Frontal cortex (tissue), 4 donors: Measurements from ENCODE around the gene GSX1. TPM values are rescaled to one million over a fixed set of nuclear protein-coding genes. Genes with fewer than 3 reads are reported as not detected.
"Not testable (repeated sequence)": the region's sequence is repeated elsewhere in the genome, so short reads cannot be mapped to it uniquely, and the experiment has no call there.

Experiments
- DNase-seq, 2 donors: peaks; one replicate each; pipeline ENCODE4 v3.0.0; 2012; ENCODE audit warnings: low spot score in 2 of 2
- FAIRE-seq: peaks from 2 replicates; lab custom pipeline; 2012; peaks lifted over from hg19 to GRCh38; lab: Jason Lieb, UNC
- total RNA-seq: library from RNA; depleted of rRNA; stranded (reverse); fragments of >200 nt; gene quantifications from one replicate; pipeline ENCODE4 v1.2.3, GENCODE V29; 2014
- donor health status: control.
- donor health status: control.
- donor health status: control.

The GSX1 gene
- total RNA-seq, 1 donor from 2014 or later, result 0.41 TPM

DNA sequence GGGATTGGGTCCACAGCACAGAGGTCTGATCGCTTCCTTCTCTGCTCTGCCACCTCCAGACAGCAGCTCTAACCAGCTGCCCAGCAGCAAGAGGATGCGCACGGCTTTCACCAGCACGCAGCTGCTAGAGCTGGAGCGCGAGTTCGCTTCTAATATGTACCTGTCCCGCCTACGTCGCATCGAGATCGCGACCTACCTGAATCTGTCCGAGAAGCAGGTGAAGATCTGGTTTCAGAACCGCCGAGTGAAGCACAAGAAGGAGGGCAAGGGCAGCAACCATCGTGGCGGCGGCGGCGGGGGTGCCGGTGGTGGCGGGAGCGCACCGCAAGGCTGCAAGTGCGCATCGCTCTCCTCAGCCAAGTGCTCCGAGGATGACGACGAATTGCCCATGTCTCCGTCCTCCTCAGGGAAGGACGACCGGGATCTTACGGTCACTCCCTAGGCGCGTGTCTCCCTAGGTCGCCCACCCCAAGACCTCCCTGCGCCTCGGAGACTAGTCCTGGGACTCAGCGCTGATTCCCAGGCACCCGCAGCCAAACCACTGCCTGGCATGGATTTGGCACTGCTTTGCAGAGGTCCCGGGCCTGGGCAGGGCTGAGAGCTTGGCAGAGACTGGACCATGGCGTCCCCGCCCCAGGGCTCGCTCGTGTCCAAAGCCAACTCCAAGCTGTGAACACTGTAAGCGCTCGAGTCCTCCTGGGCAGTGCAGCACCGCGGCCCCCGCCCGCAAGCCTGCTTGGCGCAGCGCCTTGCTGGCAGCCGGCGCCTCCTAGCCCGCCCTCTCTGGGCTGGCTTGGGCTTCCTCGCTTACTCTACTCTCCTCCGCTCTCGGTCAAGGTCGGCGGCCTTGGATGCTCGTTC lies 1.5 kb downstream of the GSX1 start:
- DNase-seq (no peak), FAIRE-seq (no peak)

DNA sequence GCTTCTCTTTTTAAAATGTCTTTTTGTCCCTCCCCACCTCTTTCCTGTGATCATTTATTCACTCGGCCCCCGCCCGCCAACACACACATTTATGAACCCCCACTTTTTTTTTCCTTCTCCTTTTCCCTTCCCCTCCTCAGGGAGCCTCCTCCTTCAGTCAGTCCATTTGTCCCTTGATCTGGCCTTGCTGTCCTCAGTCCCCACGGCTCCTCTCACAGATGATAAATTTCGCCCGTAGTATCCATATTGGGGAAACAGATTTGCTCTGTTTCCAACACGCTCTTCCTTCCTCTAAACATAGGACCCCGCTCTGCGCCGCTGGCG lies 2.0 kb downstream of the GSX1 start:
- DNase-seq (no peak), FAIRE-seq (no peak)

DNA sequence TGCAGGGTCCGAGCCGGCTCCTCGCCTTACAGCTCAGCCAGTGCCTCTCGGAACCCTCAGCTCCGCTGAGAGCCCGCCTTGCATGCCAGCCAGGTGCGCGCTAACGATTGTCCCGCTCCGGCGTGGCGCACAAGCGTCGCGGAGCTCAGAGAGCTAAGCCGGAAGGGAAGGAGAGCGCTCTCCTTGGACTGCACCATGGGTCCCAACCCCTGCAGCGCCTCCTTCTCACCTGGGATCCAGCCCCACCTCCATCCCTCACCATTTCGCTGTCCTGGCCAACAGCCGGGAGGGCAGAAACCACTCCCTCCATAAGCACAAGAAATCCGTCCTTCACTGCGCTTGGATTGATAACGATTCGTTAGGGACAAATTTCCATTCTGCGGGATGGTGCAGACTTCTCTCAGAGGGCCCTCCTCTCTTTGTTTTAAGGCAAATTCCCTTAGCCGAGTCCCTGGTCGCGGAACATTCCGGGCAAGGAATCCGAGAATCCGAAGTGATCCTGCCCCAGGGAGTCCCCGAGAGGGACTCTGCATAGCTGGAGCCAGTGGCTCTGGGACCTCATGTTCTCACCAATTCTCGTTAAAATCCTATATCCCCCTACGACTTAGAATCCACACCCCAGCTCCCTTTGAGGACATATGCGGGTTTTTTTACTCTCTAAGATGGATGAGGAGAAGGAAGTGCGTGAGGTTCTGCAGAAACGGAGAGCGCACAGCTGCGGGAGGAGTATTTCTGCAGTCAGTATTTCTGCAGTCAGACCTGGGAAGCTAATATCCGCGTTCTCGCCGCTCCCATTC lies 2.8 kb downstream of the GSX1 start:
- no peak for DNase-seq
- no peak for FAIRE-seq

DNA sequence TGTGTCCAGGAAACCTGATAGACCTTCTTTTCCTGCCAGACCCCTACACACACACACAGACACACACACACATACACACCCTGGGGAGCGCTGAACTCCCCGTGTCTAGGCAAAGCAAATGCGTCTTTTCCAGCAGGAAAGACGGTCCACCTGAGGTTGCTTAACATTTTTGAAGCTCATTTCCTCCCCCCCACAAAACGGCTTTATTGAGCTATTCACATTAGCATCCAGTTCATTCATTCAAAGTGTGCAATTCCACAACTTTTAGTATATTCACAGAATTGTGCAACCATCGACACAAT lies 3.4 kb downstream of the GSX1 start:
- DNase-seq (no peak), FAIRE-seq (no peak)

DNA sequence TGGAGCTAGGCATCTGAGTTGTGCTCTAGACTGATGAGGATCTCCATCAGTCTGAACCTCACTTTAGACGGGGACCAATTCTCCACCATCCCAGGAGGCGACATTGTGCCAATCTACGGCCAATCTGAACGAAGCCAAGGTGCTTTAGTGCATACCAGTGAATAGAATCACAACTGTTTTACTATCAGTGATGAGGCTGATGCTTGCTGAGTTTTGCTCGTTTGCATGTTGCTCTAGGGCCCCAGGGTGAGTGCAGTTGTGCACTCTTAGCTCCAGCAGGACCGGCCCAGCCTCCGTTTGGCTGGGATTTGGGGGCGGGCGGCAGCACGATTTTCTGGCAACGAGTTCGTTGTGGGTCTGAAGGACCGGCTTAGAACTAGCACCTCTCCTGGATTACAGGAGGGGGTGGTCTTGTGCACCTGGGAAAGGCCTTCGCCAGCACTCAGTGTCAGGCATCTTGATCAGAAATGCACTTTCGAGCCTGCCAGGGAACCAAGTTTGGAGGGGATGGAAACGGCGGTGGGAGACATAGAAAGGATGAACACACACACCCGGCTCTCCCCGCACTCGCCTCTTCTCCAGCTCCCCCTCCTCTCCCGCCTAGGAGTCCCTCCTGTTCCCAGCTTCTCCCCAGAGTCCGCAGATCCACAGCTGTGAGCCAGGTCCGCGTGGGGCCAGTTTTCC lies 4.4 kb downstream of the GSX1 start:
- DNase-seq, result no peak
- FAIRE-seq, result no peak

DNA sequence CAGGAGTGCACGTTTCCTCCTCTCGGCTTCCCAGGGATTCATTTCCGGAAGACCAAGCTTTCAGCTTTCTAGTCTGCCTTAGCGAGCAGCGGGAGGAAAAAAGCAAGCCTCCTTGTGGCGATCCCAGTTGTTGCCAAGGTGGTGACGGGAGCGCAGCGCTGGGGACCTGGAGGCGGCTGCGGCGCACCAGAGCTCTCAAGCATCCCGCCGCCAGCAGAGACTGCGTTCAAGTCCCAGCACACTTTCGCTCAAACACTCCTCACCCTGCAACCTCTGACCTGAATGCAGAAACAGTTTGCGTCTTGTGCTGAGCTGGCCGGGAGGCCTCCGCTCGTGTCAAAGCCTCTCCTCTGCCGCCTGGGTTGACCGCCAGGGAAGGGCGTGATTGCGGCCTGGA lies 4.9 kb downstream of the GSX1 start:
- FAIRE-seq (no peak), DNase-seq (no peak)

DNA sequence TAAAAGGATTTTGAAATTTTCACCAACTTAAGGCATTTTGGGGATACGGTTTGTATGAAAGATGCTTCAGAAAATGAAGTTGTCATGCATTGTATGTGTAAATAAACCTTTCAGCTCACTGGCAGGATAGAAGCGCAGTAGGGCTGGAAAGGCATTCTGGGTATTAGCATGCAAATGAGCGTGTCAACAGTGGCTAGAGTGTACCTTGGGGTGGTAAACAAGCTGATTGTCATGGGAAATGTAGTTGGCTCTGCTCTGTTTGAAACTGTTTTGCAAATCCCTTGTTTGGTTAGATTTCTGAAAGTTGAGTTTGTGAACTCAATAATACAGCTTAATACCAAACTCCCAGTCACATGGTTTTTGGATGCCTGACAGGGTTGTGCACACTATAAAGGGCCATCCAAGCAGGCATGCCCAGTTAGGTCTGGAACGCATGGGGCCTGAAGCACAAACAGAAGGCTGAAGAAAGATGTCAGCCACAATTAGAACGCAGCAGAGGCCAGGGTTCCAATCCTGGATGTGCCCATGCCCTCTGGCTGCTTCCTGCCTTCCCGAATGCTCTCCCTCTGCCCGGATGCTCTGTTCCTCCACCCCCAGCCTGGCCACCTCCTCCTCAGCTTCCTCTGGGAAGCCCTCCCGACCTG lies 14.6 kb downstream of the GSX1 start:
- no peak for DNase-seq
- no peak for FAIRE-seq

DNA sequence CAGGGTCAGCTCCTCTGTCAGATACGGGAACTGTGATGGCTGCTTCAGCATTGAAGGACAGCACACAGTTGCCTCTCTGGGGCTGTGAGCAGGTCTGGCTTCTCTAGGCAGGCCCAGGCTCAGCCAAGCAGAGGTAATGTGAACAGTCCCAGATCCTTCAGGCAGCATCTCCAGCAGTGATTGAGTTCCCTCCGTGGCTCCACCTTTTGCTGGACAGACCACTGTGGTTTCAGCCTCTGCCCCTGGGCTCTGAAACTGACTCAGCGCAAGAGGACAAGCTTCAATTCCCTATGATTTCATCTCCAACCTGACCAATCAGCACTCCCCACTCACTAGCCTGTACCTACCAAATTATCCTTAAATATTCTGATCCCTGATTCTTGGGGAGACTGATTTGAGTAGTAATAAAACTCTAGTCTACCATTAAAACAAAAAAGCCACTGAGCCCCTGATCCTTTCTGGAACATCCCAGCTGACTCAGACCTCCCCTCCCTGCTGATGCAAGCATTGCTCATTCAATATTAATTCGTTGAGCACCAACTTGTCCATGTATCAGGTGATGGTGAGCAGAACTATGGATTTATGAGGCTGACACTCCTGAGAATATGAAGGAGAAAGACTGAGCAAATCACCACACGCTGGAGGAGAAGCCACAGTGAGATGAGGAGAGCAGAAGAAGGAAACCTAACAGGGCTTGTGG lies 16.7 kb downstream of the GSX1 start:
- DNase-seq (no peak), FAIRE-seq (no peak)

DNA sequence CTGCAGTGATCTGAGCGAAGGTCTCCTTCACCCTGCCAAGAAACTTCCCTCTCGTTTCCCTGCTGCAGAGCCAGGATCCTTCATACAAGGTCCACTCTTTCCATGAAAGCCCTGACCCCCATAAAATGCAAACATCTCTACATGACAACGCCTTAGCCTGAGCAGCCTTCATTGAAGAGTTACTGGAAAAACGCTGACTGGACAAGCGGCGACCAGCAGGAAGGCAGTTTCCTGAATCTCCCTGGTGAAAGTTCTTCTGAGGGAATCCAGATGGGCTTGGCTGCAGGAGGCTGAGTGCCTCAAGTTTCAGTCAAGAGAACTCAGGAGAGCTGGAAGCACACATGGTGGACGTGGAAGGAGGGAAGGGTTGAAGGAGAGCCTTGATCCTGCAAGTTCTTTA lies 17.7 kb downstream of the GSX1 start:
- DNase-seq (no peak), FAIRE-seq (no peak)

DNA sequence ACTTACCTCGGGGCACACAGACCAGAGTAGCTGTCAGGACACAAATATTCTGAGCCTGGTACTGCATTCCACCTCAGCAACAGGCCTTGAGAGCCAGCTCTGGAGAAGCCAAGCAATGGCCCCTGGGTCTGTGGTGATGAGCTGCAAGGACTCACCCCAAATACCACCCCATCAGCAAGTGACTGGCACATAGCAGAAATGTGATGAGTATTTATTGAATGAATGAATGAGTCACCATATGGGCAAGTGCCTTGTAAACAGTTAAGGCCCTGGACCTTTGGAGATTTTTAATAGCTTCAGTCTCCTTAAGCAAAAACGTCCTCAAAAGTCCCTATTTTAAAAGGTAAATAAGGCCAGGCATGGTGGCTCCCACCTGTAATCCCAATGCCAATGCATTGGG lies 18.2 kb downstream of the GSX1 start:
- no peak for FAIRE-seq
- DNase-seq, result no peak

DNA sequence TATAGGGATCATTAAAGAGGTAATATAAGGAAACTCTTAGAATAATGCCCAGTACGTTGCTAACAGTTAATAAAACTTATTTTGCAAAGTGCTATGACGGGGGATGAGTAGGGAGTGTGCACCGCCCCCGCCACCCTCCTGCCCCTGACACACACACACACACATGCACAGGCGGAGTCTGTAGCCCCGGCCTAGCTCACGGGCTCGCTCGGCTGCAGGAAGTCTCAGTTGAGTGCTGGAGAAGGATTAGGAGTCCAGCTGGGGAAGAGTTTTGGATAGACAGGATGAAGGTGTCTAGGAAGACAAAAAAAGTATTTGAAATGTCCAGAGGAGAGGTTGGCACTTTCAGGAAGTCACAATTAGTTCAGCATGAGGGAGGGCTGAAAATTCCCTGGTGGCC lies 21.5 kb downstream of the GSX1 start:
- FAIRE-seq, result no peak
- DNase-seq, result no peak

DNA sequence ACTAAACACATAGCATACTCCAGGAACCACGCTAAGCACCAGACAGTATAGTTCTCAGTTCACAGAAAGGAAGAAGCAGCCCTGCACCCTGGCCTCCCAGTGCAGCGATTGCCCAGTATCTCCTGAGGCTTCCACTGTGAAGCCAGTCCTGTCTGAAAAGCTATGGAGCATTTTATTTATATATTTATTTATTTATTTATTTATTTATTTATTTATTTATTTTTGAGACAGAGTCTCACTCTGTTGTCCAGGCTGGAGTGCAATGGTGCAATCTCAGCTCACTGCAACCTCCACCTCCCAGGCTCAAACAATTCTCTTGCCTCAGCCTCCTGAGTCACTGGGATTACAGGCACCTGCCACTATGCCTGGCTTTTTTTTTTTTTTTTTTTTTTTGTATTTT lies 25.5 kb downstream of the GSX1 start:
- FAIRE-seq, DNase-seq: not testable (repeated sequence)

DNA sequence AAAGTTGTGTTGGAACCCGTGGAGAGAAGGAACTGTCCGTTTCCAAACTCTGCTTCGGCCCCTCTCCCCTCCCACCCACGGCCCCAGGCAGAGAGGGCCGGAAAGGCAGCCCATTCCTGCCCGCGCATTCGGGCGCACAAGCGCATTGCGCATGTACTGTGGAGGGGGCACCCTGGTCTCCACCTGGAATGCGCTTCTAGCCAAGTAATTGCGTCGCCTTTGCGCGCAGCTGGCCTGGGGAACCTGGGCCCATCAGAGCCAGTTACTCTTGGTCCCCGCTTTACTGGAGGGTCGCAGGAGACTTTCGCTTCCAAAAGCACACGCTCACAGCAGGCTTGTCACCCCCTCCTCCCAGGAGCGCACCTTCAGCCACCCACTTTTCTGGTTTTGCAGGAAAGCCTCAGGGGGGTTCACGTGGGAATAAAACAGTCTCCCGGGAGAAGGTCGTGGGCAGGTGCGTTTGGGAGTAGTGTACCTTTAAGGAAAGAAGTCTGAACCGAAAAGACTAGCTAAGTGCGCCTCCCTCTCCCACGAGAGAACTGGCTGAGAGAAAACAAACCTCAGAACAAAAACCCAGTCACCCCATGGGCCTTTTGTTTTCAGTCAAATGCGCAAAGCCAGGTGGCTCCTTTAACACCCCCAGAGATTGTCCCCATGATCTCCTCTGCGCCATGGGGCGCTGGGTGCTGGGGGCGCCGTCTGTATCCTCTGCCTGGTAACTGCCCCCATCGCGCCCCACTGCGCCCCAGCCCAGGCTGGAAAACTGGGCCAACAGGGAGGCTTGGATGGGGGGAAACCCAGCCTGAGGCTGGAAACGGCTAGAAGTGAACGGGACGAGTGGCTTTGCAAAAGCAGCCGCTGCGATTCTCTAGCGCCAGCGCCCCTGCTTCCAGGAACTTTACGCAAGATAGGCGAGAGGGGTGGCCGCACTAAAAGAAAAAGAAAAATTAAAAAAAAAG lies 28.5 kb downstream of the GSX1 start:
- no peak for FAIRE-seq

DNA sequence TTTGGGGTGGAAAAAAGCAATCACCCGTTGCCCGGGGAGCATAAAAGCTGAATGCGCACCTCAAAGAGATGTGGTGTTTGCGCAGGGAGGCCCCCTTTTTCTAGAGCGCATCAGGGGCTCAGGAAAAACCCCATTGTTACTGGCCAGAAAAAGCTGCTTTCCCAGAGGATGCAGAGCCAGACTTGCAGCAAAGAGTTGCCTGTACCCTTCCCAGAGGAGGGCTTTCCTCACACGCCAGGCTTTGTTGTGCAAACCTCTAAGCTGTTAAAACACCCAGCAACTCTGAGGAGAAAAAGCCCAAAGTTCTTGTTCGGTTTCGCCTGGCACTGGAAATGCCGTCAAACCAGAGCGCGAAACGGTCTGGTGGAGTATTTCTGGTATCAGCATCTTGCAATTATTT lies 29.3 kb downstream of the GSX1 start:
- DNase-seq, result no peak
- no peak for FAIRE-seq

More for the DNA sequence above, 28.5 kb downstream of the GSX1 start:
- DNase-seq, result no peak

DNA sequence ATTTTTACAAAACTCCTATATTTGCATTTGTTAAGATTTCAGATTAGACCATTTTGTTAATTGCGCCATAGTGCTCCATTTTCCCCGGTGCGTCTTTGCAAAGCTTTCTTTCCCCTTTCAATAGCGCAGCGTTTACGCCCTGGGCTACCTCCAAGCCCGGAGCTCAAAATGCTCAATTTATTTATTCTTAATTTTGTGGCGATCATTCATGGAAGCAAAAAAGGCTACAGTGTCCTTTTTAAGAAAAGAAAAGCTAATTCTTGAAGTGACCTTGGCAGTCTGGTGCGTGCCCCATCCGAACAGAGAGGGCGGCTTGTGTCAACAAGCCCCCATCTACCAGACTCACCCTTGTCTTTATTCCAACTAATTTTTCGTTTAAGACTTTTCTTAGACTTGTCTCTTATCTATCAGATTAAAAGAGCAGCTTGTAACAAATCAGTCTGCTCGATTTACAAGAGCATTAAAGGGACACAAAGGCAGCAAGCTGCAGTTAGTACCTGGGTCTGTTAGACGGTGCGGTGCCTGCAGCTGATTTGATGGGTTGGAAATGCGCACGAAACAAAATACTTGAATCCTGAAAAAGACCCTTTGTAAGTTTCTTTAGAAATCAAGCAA lies 30.1 kb downstream of the GSX1 start:
- FAIRE-seq, result no peak
- no peak for DNase-seq

DNA sequence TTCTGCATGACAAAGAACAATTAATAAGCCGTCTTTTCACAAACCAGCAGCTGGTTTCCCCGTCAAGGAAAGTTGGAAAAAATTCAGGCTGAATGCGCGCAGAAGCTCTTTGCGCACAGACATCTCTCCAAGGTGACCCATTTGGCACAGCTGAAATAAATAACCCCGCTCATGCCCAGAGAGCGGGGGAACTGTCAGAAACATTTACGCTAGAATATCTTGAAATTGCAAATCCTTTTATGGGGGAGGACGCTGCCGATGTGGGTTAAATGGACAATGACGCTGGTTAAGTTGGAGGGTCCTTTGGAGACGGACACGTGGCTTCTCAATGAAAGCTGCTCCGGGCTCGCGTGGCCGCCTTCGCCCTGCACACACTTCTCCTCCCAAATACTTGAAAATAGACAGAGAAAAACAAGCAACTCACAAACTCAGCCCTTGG lies 30.6 kb downstream of the GSX1 start:
- FAIRE-seq, result no peak
- DNase-seq, result no peak

DNA sequence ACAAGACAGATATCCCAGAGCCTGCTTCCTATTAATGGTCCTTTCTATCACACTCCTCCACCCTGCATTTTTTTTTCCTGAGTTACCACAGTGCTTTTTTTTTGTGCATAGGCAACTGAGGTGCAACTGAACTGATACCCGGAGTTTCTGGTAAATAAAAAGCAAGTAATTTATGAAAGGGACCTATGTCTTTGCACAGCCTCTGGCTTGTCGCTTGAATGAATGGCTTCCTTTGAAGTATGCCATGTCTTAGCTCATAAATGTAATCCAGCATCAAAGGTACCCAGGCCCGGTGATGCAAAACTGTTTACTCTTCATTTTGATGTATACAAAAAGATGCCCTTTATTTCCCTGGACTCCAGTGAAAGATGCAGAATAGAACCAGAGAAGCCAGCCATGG lies 31.8 kb downstream of the GSX1 start:
- FAIRE-seq, result no peak
- no peak for DNase-seq

DNA sequence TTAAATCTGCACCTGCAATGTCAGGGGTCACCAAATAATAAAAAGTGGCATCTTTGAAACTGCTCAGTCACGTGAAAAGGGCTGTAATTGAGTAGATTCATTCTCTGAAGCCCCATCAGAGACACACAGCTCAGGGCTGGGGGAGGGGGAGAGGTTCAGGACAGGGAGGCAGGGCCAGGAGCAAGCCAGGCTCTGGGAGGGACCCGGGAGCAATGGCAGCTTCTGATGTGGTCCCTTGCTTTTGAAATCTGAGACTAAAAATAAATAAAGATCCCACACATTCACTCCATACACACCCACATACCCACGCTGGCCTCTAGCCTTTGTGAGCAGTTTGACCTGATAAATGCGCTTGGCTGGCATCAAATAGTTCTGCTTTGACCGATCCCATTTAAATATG lies 32.8 kb downstream of the GSX1 start:
- no peak for FAIRE-seq
- DNase-seq, result no peak
